K562 (cell line): ENCODE results near the gene ARL8A.

Experiments
- CREB1 ChIP-seq, 2 experiments: sonication (generic) in 1 of 2; formaldehyde crosslinking in 1 of 2; IDR thresholded peaks; 2 replicates each; pipeline versions ENCODE4 v1.6.1 to v1.8.0; 2012 to 2022; ENCODE audit warnings: inconsistent platforms in 1 of 2, mild to moderate bottlenecking in 1 of 2, missing genetic modification reagents in 1 of 2, moderate library complexity in 1 of 2
- GABPB1 ChIP-seq: sonication (generic); formaldehyde crosslinking; IDR thresholded peaks from 2 replicates; pipeline ENCODE4 v1.8.0; 2022; ENCODE audit warnings: mild to moderate bottlenecking, missing genetic modification reagents
- GATA2 ChIP-seq: sonication (generic); formaldehyde crosslinking; IDR thresholded peaks from 2 replicates; pipeline ENCODE4 v1.4.0; 2020; ENCODE audit warnings: mild to moderate bottlenecking, missing genetic modification reagents
- RBBP5 ChIP-seq: fragments of 200-600 bp; sonication (generic); IDR thresholded peaks from 2 replicates; pipeline ENCODE4 v1.6.1; 2012; ENCODE audit warnings: borderline replicate concordance, mild to moderate bottlenecking, low read length, control low read depth, inconsistent platforms; ENCODE audit not compliant: insufficient read depth, poor library complexity, severe bottlenecking
- SP2 ChIP-seq: IDR thresholded peaks from 2 replicates; pipeline ENCODE4 v1.6.1; 2011; ENCODE audit warnings: mild to moderate bottlenecking, low read depth, low read length, moderate library complexity; ENCODE audit not compliant: poor library complexity, severe bottlenecking; ENCODE audit errors: extremely low read depth
- ZNF274 ChIP-seq: IDR thresholded peaks from 2 replicates; pipeline ENCODE4 v1.6.1; 2011; ENCODE audit warnings: low read depth, mild to moderate bottlenecking, low read length, moderate library complexity, borderline replicate concordance
- ZNF778 ChIP-seq: fragments of 450-650 bp; formaldehyde crosslinking; IDR thresholded peaks from 2 replicates; pipeline ENCODE4 v1.4.0; 2020; ENCODE audit warnings: mild to moderate bottlenecking, moderate library complexity
- TF ChIP-seq, protein P1 (sequence below), 2 experiments: fragments of 450-650 bp in 1 of 2; sonication (generic) in 1 of 2; formaldehyde crosslinking in 1 of 2; IDR thresholded peaks in 1 of 2; conservative IDR thresholded peaks in 1 of 2; 2 replicates each; pipeline versions ENCODE4 v1.6.1 to v1.8.1; 2016 to 2023; ENCODE audit warnings: mild to moderate bottlenecking in 2 of 2, moderate library complexity in 2 of 2, inconsistent platforms in 1 of 2, missing genetic modification reagents in 1 of 2
- TF ChIP-seq, protein P2 (sequence below): fragments of 250-450 bp; sonication (Bioruptor Pico); IDR thresholded peaks from 2 replicates; pipeline ENCODE4 v1.4.0; 2020; ENCODE audit warnings: mild to moderate bottlenecking
- TF ChIP-seq, protein P3 (sequence below), 3 experiments: IDR thresholded peaks in 2 of 3; conservative IDR thresholded peaks in 1 of 3; 2 replicates each; pipeline ENCODE4 v1.5.1; 2011 to 2012; ENCODE audit warnings: low read length in 3 of 3, mild to moderate bottlenecking in 3 of 3, control low read depth in 2 of 3, improper control_type of control experiment in 1 of 3, inconsistent platforms in 1 of 3, low read depth in 1 of 3, mixed read lengths in 1 of 3, moderate library complexity in 1 of 3; ENCODE audit not compliant: insufficient read depth in 2 of 3
- TF ChIP-seq, protein P4 (sequence below): conservative IDR thresholded peaks from 2 replicates; pipeline ENCODE4 v1.6.1; 2011; ENCODE audit warnings: low read depth, mild to moderate bottlenecking, low read length; ENCODE audit not compliant: control insufficient read depth

DNA sequence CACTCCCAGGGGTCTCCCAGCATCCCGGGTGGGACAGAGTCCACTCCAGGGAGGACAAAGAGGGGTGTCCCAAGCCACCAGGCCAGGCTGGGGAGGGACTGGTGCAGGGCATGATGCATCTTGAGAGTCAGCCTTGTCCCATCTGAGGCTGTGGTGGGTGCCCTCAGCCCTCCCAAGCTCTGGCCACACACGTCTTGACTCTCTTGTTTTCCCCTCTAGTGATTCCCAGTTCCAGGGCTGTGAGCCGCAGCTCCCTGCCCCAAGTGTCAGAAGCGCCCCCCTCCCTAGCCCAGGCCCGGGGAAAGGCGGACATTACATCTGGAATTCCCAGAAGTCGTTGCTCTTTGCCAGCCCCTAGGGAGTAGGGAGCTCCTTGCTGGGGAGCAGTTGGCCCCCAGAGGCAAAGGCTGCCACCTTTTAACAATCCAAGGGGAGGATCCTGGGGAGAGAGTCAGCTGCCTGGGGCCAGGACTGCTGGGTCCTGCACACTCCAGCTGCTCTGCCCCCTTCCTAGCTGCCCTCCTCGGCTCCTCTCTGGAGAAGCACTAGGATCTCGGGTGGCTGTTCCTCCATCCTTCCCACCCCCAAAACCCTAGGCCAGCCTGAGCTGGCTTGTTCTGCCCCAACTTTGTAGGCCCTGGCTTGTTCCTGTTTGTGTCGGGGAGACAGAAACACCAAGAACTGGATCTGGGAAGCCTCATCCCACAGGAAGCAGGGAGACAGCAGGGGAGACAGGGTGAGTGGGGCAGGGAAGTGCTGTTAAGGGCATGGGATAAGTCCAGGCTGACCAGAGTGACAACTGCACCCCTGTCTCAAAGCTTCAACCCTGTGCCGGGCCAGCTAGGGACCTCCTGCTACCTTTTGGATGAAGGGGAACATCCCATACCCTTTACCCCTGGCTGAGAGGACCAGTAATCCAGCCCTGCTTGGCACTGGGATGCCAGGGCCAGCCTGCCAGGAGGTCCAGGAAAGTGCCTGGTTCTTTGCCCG, 19.0 kb upstream of the ARL8A start:
- TF ChIP-seq GATA2 (CRISPR knock-in tag): no peak
- TF ChIP-seq, protein P1, sequence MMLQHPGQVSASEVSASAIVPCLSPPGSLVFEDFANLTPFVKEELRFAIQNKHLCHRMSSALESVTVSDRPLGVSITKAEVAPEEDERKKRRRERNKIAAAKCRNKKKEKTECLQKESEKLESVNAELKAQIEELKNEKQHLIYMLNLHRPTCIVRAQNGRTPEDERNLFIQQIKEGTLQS (IDR thresholded peaks at IDR 0.05): no peak
- TF ChIP-seq, protein P1 (CRISPR knock-in tag; conservative IDR thresholded peaks at IDR 0.05): no peak
- TF ChIP-seq RBBP5: no peak
- TF ChIP-seq, protein P2, sequence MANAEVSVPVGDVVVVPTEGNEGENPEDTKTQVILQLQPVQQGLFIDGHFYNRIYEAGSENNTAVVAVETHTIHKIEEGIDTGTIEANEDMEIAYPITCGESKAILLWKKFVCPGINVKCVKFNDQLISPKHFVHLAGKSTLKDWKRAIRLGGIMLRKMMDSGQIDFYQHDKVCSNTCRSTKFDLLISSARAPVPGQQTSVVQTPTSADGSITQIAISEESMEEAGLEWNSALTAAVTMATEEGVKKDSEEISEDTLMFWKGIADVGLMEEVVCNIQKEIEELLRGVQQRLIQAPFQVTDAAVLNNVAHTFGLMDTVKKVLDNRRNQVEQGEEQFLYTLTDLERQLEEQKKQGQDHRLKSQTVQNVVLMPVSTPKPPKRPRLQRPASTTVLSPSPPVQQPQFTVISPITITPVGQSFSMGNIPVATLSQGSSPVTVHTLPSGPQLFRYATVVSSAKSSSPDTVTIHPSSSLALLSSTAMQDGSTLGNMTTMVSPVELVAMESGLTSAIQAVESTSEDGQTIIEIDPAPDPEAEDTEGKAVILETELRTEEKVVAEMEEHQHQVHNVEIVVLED: no peak
- TF ChIP-seq, protein P3, sequence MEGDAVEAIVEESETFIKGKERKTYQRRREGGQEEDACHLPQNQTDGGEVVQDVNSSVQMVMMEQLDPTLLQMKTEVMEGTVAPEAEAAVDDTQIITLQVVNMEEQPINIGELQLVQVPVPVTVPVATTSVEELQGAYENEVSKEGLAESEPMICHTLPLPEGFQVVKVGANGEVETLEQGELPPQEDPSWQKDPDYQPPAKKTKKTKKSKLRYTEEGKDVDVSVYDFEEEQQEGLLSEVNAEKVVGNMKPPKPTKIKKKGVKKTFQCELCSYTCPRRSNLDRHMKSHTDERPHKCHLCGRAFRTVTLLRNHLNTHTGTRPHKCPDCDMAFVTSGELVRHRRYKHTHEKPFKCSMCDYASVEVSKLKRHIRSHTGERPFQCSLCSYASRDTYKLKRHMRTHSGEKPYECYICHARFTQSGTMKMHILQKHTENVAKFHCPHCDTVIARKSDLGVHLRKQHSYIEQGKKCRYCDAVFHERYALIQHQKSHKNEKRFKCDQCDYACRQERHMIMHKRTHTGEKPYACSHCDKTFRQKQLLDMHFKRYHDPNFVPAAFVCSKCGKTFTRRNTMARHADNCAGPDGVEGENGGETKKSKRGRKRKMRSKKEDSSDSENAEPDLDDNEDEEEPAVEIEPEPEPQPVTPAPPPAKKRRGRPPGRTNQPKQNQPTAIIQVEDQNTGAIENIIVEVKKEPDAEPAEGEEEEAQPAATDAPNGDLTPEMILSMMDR (IDR thresholded peaks at IDR 0.05 in 2 of 3, conservative IDR thresholded peaks at IDR 0.05 in 1 of 3; ENCODE audit: insufficient read depth in 2 of 3, low read depth in 1 of 3, low read length in 3 of 3): no peak
- TF ChIP-seq SP2: no peak
- TF ChIP-seq ZNF778 (CRISPR knock-in tag): no peak
- TF ChIP-seq, protein P4, sequence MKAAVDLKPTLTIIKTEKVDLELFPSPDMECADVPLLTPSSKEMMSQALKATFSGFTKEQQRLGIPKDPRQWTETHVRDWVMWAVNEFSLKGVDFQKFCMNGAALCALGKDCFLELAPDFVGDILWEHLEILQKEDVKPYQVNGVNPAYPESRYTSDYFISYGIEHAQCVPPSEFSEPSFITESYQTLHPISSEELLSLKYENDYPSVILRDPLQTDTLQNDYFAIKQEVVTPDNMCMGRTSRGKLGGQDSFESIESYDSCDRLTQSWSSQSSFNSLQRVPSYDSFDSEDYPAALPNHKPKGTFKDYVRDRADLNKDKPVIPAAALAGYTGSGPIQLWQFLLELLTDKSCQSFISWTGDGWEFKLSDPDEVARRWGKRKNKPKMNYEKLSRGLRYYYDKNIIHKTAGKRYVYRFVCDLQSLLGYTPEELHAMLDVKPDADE: no peak
- no peak for TF ChIP-seq GABPB1 (CRISPR knock-in tag)
- TF ChIP-seq ZNF274: no peak
- no peak for TF ChIP-seq CREB1 (IDR thresholded peaks at IDR 0.05)
- no peak for TF ChIP-seq CREB1 (CRISPR knock-in tag; IDR thresholded peaks at IDR 0.05)
